DMS53 treated with DMSO at 0.1 percent for 48 hours (cell line): ENCODE data around the gene MAPK8IP1.

Experiments
- DNase-seq: peaks from one replicate; lab custom pipeline; 2025; ENCODE audit not compliant: unreplicated experiment; lab: John Stamatoyannopoulos, UW

Gene MAPK8IP1

GRCh38 chr11:45906965-45907611 is 21.6 kb downstream of the MAPK8IP1 start, which contains the start of gene FREY1:
Gene FREY1 (minus strand): TSS chr11:45907271. CDS start chr11:45907245, 26 bp downstream.
- no peak for DNase-seq

GRCh38 chr11:45907911-45908370 is 22.5 kb downstream of the MAPK8IP1 start:
- no peak for DNase-seq

GRCh38 chr11:45909594-45910475 is 24.4 kb downstream of the MAPK8IP1 start:
- no peak for DNase-seq

GRCh38 chr11:45910623-45911022 is 25.2 kb downstream of the MAPK8IP1 start:
- DNase-seq, result no peak

GRCh38 chr11:45913514-45913913 is 28.1 kb downstream of the MAPK8IP1 start:
- DNase-seq, result no peak

GRCh38 chr11:45913942-45914635 is 28.6 kb downstream of the MAPK8IP1 start:
- DNase-seq, result no peak

GRCh38 chr11:45915446-45915845 is 30.0 kb downstream of the MAPK8IP1 start:
- DNase-seq, result no peak

- no peak for DNase-seq
These were observed 31.8 kb downstream of the MAPK8IP1 start for GRCh38 chr11:45917286-45917622.

GRCh38 chr11:45917623-45918330 is 32.3 kb downstream of the MAPK8IP1 start, which contains the start of gene PEX16:
Gene PEX16 (minus strand): TSS chr11:45917877. CDS start chr11:45917811, 66 bp downstream.
- DNase-seq, result peak; percentile 94

- DNase-seq, result peak; percentile 38
These were observed 33.0 kb downstream of the MAPK8IP1 start for GRCh38 chr11:45918331-45918941.

GRCh38 chr11:45918962-45919675 is 33.7 kb downstream of the MAPK8IP1 start:
- DNase-seq, result no peak

- DNase-seq, result no peak
These were observed 34.5 kb downstream of the MAPK8IP1 start for GRCh38 chr11:45919806-45920530.

- no peak for DNase-seq
These were observed 35.4 kb downstream of the MAPK8IP1 start for GRCh38 chr11:45920531-45921477.

GRCh38 chr11:45921561-45922424 is 36.3 kb downstream of the MAPK8IP1 start:
- peak; percentile 86 for DNase-seq

GRCh38 chr11:45922425-45923082 is 37.1 kb downstream of the MAPK8IP1 start, which contains the start of gene LARGE2:
Gene LARGE2 (plus strand): TSS chr11:45922656. CDS start chr11:45922883, 227 bp downstream.
- peak; percentile 40 for DNase-seq
